Measurements from ENCODE around the gene GNAS. TPM values are rescaled to one million over a fixed set of nuclear protein-coding genes. Genes with fewer than 3 reads are reported as not detected.
A peak's percentile ranks its signal among the peaks of the same experiment; 100 is the strongest.

The GNAS gene
- total RNA-seq, 1 donor from 2014 or later = 2,003 TPM

DNA sequence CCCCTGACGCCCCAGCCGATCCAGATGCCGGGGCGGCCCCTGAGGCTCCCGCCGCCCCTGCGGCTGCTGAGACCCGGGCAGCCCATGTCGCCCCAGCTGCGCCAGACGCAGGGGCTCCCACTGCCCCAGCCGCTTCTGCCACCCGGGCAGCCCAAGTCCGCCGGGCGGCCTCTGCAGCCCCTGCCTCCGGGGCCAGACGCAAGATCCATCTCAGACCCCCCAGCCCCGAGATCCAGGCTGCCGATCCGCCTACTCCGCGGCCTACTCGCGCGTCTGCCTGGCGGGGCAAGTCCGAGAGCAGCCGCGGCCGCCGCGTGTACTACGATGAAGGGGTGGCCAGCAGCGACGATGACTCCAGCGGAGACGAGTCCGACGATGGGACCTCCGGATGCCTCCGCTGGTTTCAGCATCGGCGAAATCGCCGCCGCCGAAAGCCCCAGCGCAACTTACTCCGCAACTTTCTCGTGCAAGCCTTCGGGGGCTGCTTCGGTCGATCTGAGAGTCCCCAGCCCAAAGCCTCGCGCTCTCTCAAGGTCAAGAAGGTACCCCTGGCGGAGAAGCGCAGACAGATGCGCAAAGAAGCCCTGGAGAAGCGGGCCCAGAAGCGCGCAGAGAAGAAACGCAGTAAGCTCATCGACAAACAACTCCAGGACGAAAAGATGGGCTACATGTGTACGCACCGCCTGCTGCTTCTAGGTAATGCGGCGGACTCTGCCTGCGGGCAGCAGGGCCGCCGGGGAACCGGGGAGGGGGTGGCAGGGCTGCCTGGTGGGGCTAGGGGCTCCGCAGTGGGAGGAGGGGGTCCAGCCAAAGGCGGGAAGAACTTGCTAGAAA, 2.3 kb downstream of the GNAS start:
- H3K27me3 Mint-ChIP-seq (ENCODE audit: low read depth, unreplicated experiment) = peaks cover 32% of the 10 kb centered on the region
- Histone ChIP-seq H3K36me3 (ENCODE audit: insufficient read depth, low read length) (no peaks in the 10 kb centered on the region), H3K4me3 (ENCODE audit: insufficient read depth, low read depth, low read length) (no peak overlapping the region), H3K79me2 (ENCODE audit: insufficient read depth, low read length) (peaks cover 7% of the 10 kb centered on the region), H3K4me1 (ENCODE audit: insufficient read depth, low read length) (peaks cover 14% of the 10 kb centered on the region), H3K4me2 (ENCODE audit: low read length) (peak overlapping the region; percentile 76), H3K27ac (ENCODE audit: low read depth, low read length) (no peak overlapping the region), H4K20me1 (ENCODE audit: insufficient read depth, low read length) (no peaks in the 10 kb centered on the region), H3K27me3 (ENCODE audit: insufficient read depth, low read length) (peaks cover 37% of the 10 kb centered on the region), H3K9me3 (ENCODE audit: insufficient read depth, low read depth, low read length) (no peaks in the 10 kb centered on the region), H2AFZ (ENCODE audit: low read depth, low read length) (peak overlapping the region; percentile 41), H3K9ac (ENCODE audit: low read length) (no peak overlapping the region)
- TF ChIP-seq EZH2 (IDR thresholded peaks at IDR 0.05; ENCODE audit: insufficient read depth, low read length) = peak; percentile 92
- TF ChIP-seq, protein P1, sequence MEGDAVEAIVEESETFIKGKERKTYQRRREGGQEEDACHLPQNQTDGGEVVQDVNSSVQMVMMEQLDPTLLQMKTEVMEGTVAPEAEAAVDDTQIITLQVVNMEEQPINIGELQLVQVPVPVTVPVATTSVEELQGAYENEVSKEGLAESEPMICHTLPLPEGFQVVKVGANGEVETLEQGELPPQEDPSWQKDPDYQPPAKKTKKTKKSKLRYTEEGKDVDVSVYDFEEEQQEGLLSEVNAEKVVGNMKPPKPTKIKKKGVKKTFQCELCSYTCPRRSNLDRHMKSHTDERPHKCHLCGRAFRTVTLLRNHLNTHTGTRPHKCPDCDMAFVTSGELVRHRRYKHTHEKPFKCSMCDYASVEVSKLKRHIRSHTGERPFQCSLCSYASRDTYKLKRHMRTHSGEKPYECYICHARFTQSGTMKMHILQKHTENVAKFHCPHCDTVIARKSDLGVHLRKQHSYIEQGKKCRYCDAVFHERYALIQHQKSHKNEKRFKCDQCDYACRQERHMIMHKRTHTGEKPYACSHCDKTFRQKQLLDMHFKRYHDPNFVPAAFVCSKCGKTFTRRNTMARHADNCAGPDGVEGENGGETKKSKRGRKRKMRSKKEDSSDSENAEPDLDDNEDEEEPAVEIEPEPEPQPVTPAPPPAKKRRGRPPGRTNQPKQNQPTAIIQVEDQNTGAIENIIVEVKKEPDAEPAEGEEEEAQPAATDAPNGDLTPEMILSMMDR (IDR thresholded peaks at IDR 0.05; ENCODE audit: insufficient read depth, low read depth, low read length) = no peak
- no peak overlapping the region for H3K4me3 Mint-ChIP-seq (ENCODE audit: unreplicated experiment)
- peaks cover 2% of the 10 kb centered on the region for H3K4me1 Mint-ChIP-seq (ENCODE audit: low read depth, unreplicated experiment)
- no peak for FAIRE-seq
- peaks cover 1% of the 10 kb centered on the region for H3K9me3 Mint-ChIP-seq (ENCODE audit: unreplicated experiment)
- DNase-seq (ENCODE audit: low read depth) = no peak
- no peak overlapping the region for H3K27ac Mint-ChIP-seq (ENCODE audit: unreplicated experiment)
- H3K36me3 Mint-ChIP-seq (ENCODE audit: low read depth, unreplicated experiment) = no peaks in the 10 kb centered on the region

DNA sequence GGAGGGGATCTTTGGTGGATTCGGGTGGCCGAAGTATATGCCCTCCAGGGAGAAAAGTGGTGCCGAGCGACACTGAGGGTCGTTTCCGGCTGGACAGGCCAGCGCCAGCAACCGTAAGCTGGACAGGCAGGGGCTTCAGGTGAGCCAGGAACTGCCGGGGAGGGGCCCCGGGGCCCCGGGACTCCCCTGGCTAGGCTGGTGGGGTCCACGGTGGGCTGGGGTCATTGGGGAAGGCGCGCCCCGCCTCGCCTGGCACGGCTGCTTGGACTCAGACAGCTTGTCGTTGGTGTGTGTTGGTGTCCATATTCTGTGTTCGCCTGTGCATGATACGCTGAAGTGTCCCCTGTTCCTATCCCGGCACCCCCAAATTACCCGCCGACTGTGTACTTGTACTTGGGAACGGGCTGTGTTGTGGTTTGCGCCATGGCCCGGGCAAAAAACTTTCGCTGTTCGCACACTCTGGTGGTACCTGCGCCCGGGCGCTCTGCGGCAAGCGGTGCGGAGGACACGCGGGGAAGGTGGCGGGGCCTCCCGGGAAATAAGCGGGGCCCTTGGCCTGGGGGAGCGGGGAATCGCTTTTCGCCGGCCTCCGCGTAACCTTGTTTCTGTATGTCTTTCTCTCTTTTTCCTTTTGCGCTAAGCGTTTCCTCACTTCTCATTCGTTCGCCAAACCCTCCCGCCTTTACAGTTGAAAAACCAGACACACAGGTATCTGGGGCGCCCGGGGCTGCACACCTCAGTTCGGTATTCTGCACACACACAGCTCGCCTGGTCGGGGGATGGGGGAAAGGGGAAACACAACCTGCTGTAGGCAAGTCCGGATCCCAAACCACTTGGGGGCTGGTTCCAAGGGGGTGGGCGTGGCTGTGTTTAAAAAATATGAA, 3.2 kb downstream of the GNAS start:
- peaks cover 32% of the 10 kb centered on the region for H3K27me3 Mint-ChIP-seq (ENCODE audit: low read depth, unreplicated experiment)
- H3K4me1 Mint-ChIP-seq (ENCODE audit: low read depth, unreplicated experiment) = peaks cover 2% of the 10 kb centered on the region

More for the DNA sequence above, 3.2 kb downstream of the GNAS start:
- H3K4me3 ChIP-seq (ENCODE audit: insufficient read depth, low read depth, low read length) = no peak overlapping the region
- Mint-ChIP-seq H3K4me3 (ENCODE audit: unreplicated experiment) (no peak overlapping the region), H3K9me3 (ENCODE audit: unreplicated experiment) (no peaks in the 10 kb centered on the region), H3K36me3 (ENCODE audit: low read depth, unreplicated experiment) (no peaks in the 10 kb centered on the region), H3K27ac (ENCODE audit: unreplicated experiment) (no peak overlapping the region)
- no peaks in the 10 kb centered on the region for H3K79me2 ChIP-seq (ENCODE audit: insufficient read depth, low read length)
- no peaks in the 10 kb centered on the region for H3K36me3 ChIP-seq (ENCODE audit: insufficient read depth, low read length)
- H3K4me2 ChIP-seq (ENCODE audit: low read length) = peak overlapping the region; percentile 76
- no peak overlapping the region for H3K9ac ChIP-seq (ENCODE audit: low read length)
- peaks cover 37% of the 10 kb centered on the region for H3K27me3 ChIP-seq (ENCODE audit: insufficient read depth, low read length)
- H4K20me1 ChIP-seq (ENCODE audit: insufficient read depth, low read length) = no peaks in the 10 kb centered on the region
- FAIRE-seq (no peak), DNase-seq (ENCODE audit: low read depth) (no peak)
- H3K9me3 ChIP-seq (ENCODE audit: insufficient read depth, low read depth, low read length) = no peaks in the 10 kb centered on the region
- H2AFZ ChIP-seq (ENCODE audit: low read depth, low read length) = no peak overlapping the region
- H3K4me1 ChIP-seq (ENCODE audit: insufficient read depth, low read length) = peaks cover 14% of the 10 kb centered on the region
- TF ChIP-seq, protein P1 (IDR thresholded peaks at IDR 0.05; ENCODE audit: insufficient read depth, low read depth, low read length) = no peak
- peak; percentile 89 for TF ChIP-seq EZH2 (IDR thresholded peaks at IDR 0.05; ENCODE audit: insufficient read depth, low read length)
- H3K27ac ChIP-seq (ENCODE audit: low read depth, low read length) = no peak overlapping the region
